ENCODE data around the gene CARD8.
"Not testable (repeated sequence)": the region's sequence is repeated elsewhere in the genome, so short reads cannot be mapped to it uniquely, and the experiment has no call there.

Gene CARD8

GRCh38 chr19:48290401-48290770 is 34.7 kb upstream of the CARD8 start:
- H3K27me3 ChIP-seq (ENCODE audit: control insufficient read depth, insufficient read depth, low read length) = no peaks in the 10 kb centered on the region
- H3K36me3 ChIP-seq (ENCODE audit: control insufficient read depth, insufficient read depth, low read length) = peaks cover 15% of the 10 kb centered on the region
- H3K9me3 ChIP-seq (ENCODE audit: control insufficient read depth, insufficient read depth, low read length) = no peaks in the 10 kb centered on the region
- peak overlapping the region; percentile 62 for H3K4me3 ChIP-seq (ENCODE audit: low read depth, low read length)
- peak overlapping the region; percentile 47 for H3K9ac ChIP-seq (ENCODE audit: low read depth, low read length)
- H3K4me1 ChIP-seq (ENCODE audit: control insufficient read depth, insufficient read depth, low read length) = no peaks in the 10 kb centered on the region

GRCh38 chr19:48287748-48288147 is 32.0 kb upstream of the CARD8 start:
- H3K4me3 ChIP-seq (ENCODE audit: low read depth, low read length) = no peak overlapping the region
- H3K36me3 ChIP-seq (ENCODE audit: control insufficient read depth, insufficient read depth, low read length) = peaks cover 29% of the 10 kb centered on the region
- no peaks in the 10 kb centered on the region for H3K27me3 ChIP-seq (ENCODE audit: control insufficient read depth, insufficient read depth, low read length)
- no peak overlapping the region for H3K9ac ChIP-seq (ENCODE audit: low read depth, low read length)
- no peaks in the 10 kb centered on the region for H3K4me1 ChIP-seq (ENCODE audit: control insufficient read depth, insufficient read depth, low read length)
- no peaks in the 10 kb centered on the region for H3K9me3 ChIP-seq (ENCODE audit: control insufficient read depth, insufficient read depth, low read length)

GRCh38 chr19:48284896-48285295 is 29.2 kb upstream of the CARD8 start:
- H3K4me3 ChIP-seq (ENCODE audit: low read depth, low read length) = no peak overlapping the region
- no peaks in the 10 kb centered on the region for H3K27me3 ChIP-seq (ENCODE audit: control insufficient read depth, insufficient read depth, low read length)
- peaks cover 42% of the 10 kb centered on the region for H3K36me3 ChIP-seq (ENCODE audit: control insufficient read depth, insufficient read depth, low read length)
- H3K9ac ChIP-seq (ENCODE audit: low read depth, low read length) = no peak overlapping the region
- no peaks in the 10 kb centered on the region for H3K4me1 ChIP-seq (ENCODE audit: control insufficient read depth, insufficient read depth, low read length)
- no peaks in the 10 kb centered on the region for H3K9me3 ChIP-seq (ENCODE audit: control insufficient read depth, insufficient read depth, low read length)

GRCh38 chr19:48283908-48284307 is 28.2 kb upstream of the CARD8 start:
- no peak overlapping the region for H3K9ac ChIP-seq (ENCODE audit: low read depth, low read length)
- H3K4me1 ChIP-seq (ENCODE audit: control insufficient read depth, insufficient read depth, low read length) = no peaks in the 10 kb centered on the region
- no peaks in the 10 kb centered on the region for H3K9me3 ChIP-seq (ENCODE audit: control insufficient read depth, insufficient read depth, low read length)
- no peak overlapping the region for H3K4me3 ChIP-seq (ENCODE audit: low read depth, low read length)
- H3K36me3 ChIP-seq (ENCODE audit: control insufficient read depth, insufficient read depth, low read length) = peaks cover 45% of the 10 kb centered on the region
- H3K27me3 ChIP-seq (ENCODE audit: control insufficient read depth, insufficient read depth, low read length) = no peaks in the 10 kb centered on the region

- H3K4me3 ChIP-seq (ENCODE audit: low read depth, low read length) = no peak overlapping the region
- no peak overlapping the region for H3K9ac ChIP-seq (ENCODE audit: low read depth, low read length)
- no peaks in the 10 kb centered on the region for H3K9me3 ChIP-seq (ENCODE audit: control insufficient read depth, insufficient read depth, low read length)
- H3K27me3 ChIP-seq (ENCODE audit: control insufficient read depth, insufficient read depth, low read length) = no peaks in the 10 kb centered on the region
- H3K36me3 ChIP-seq (ENCODE audit: control insufficient read depth, insufficient read depth, low read length) = peaks cover 28% of the 10 kb centered on the region
- H3K4me1 ChIP-seq (ENCODE audit: control insufficient read depth, insufficient read depth, low read length) = no peaks in the 10 kb centered on the region
These were observed 24.0 kb upstream of the CARD8 start for GRCh38 chr19:48279747-48280146.

GRCh38 chr19:48274938-48275337 is 19.2 kb upstream of the CARD8 start:
- Histone ChIP-seq H3K4me3 (ENCODE audit: low read depth, low read length) (no peak overlapping the region), H3K9ac (ENCODE audit: low read depth, low read length) (no peak overlapping the region), H3K9me3 (ENCODE audit: control insufficient read depth, insufficient read depth, low read length) (no peaks in the 10 kb centered on the region), H3K36me3 (ENCODE audit: control insufficient read depth, insufficient read depth, low read length) (peaks cover 8% of the 10 kb centered on the region), H3K4me1 (ENCODE audit: control insufficient read depth, insufficient read depth, low read length) (peaks cover 3% of the 10 kb centered on the region), H3K27me3 (ENCODE audit: control insufficient read depth, insufficient read depth, low read length) (no peaks in the 10 kb centered on the region)

GRCh38 chr19:48274173-48274572 is 18.5 kb upstream of the CARD8 start:
- no peak overlapping the region for H3K4me3 ChIP-seq (ENCODE audit: low read depth, low read length)
- no peak overlapping the region for H3K9ac ChIP-seq (ENCODE audit: low read depth, low read length)
- peaks cover 3% of the 10 kb centered on the region for H3K4me1 ChIP-seq (ENCODE audit: control insufficient read depth, insufficient read depth, low read length)
- peaks cover 4% of the 10 kb centered on the region for H3K36me3 ChIP-seq (ENCODE audit: control insufficient read depth, insufficient read depth, low read length)
- no peaks in the 10 kb centered on the region for H3K27me3 ChIP-seq (ENCODE audit: control insufficient read depth, insufficient read depth, low read length)
- H3K9me3 ChIP-seq (ENCODE audit: control insufficient read depth, insufficient read depth, low read length) = no peaks in the 10 kb centered on the region

- Histone ChIP-seq H3K9ac (ENCODE audit: low read depth, low read length) (peak overlapping the region; percentile 92), H3K4me3 (ENCODE audit: low read depth, low read length) (peak overlapping the region; percentile 78), H3K9me3 (ENCODE audit: control insufficient read depth, insufficient read depth, low read length) (no peaks in the 10 kb centered on the region), H3K27me3 (ENCODE audit: control insufficient read depth, insufficient read depth, low read length) (no peaks in the 10 kb centered on the region), H3K36me3 (ENCODE audit: control insufficient read depth, insufficient read depth, low read length) (peaks cover 4% of the 10 kb centered on the region), H3K4me1 (ENCODE audit: control insufficient read depth, insufficient read depth, low read length) (peaks cover 3% of the 10 kb centered on the region)
These were observed 15.9 kb upstream of the CARD8 start for GRCh38 chr19:48271531-48272151.

- not testable (repeated sequence) for H3K9ac ChIP-seq (ENCODE audit: low read depth, low read length); H3K36me3 ChIP-seq (ENCODE audit: control insufficient read depth, insufficient read depth, low read length); H3K27me3 ChIP-seq (ENCODE audit: control insufficient read depth, insufficient read depth, low read length); H3K9me3 ChIP-seq (ENCODE audit: control insufficient read depth, insufficient read depth, low read length); H3K4me3 ChIP-seq (ENCODE audit: low read depth, low read length); H3K4me1 ChIP-seq (ENCODE audit: control insufficient read depth, insufficient read depth, low read length)
These were observed 13.9 kb upstream of the CARD8 start for GRCh38 chr19:48269617-48270026.

GRCh38 chr19:48265326-48265725 is 9.6 kb upstream of the CARD8 start:
- not testable (repeated sequence) for H3K27me3 ChIP-seq (ENCODE audit: control insufficient read depth, insufficient read depth, low read length); H3K9me3 ChIP-seq (ENCODE audit: control insufficient read depth, insufficient read depth, low read length); H3K4me3 ChIP-seq (ENCODE audit: low read depth, low read length)

GRCh38 chr19:48260359-48260714 is 4.6 kb upstream of the CARD8 start:
- H3K4me1 ChIP-seq (ENCODE audit: control insufficient read depth, insufficient read depth, low read length); H3K9ac ChIP-seq (ENCODE audit: low read depth, low read length); H3K27me3 ChIP-seq (ENCODE audit: control insufficient read depth, insufficient read depth, low read length); H3K36me3 ChIP-seq (ENCODE audit: control insufficient read depth, insufficient read depth, low read length); H3K9me3 ChIP-seq (ENCODE audit: control insufficient read depth, insufficient read depth, low read length); H3K4me3 ChIP-seq (ENCODE audit: low read depth, low read length): not testable (repeated sequence)

More at GRCh38 chr19:48265326-48265725, 9.6 kb upstream of the CARD8 start:
- not testable (repeated sequence) for H3K36me3 ChIP-seq (ENCODE audit: control insufficient read depth, insufficient read depth, low read length); H3K9ac ChIP-seq (ENCODE audit: low read depth, low read length); H3K4me1 ChIP-seq (ENCODE audit: control insufficient read depth, insufficient read depth, low read length)

GRCh38 chr19:48258992-48259391 is 3.3 kb upstream of the CARD8 start:
- H3K36me3 ChIP-seq (ENCODE audit: control insufficient read depth, insufficient read depth, low read length); H3K9me3 ChIP-seq (ENCODE audit: control insufficient read depth, insufficient read depth, low read length); H3K4me3 ChIP-seq (ENCODE audit: low read depth, low read length); H3K4me1 ChIP-seq (ENCODE audit: control insufficient read depth, insufficient read depth, low read length); H3K27me3 ChIP-seq (ENCODE audit: control insufficient read depth, insufficient read depth, low read length); H3K9ac ChIP-seq (ENCODE audit: low read depth, low read length): not testable (repeated sequence)

All from iPS-15b (cell line).